GM10248 (cell line): Measurements from ENCODE around the gene TIMM9.
A peak's percentile ranks its signal among the peaks of the same experiment; 100 is the strongest.
"Not testable (repeated sequence)": the region's sequence is repeated elsewhere in the genome, so short reads cannot be mapped to it uniquely, and the experiment has no call there.

Experiments used
- CTCF ChIA-PET: fragments of 300-600 bp; sonication (Branson Sonifier 250); formaldehyde crosslinking; extraction: SDS; loops from one replicate; lab custom pipeline; 2021; ENCODE audit warnings: antibody characterized with exemption; lab: Yijun Ruan, JAX
- POLR2A ChIA-PET: fragments of 350-650 bp; sonication (Branson Sonifier 250); formaldehyde crosslinking; extraction: SDS; loops from one replicate; lab custom pipeline; 2020; ENCODE audit warnings: antibody characterized with exemption; lab: Yijun Ruan, JAX
- DNase-seq: peaks from one replicate; pipeline ENCODE4 v3.0.0; 2012; ENCODE audit errors: extremely low spot score
- TF ChIP-seq, protein P1 (sequence below): IDR thresholded peaks from 2 replicates; pipeline ENCODE4 v1.5.1; 2012; ENCODE audit warnings: mild to moderate bottlenecking, low read depth; ENCODE audit errors: extremely low read depth, missing control alignments, control extremely low read depth

The TIMM9 gene

DNA sequence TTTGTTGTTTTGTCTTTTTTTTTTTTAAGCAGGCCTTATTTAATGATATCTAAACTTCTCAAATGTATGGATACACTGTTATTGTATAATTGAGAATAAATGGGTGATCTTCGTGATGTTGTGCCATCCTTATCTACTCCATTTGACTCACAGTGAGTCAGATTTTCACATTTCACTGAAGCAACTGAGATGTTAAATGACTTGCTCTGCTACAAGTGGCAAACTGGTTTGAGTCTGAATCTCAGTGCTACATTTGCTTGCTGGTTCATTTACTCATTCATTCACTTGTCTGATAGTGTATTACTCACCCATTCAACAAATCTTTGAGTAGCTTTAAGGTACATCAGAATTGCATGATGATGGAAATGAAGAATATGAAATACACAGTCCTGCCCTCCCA lies 2.8 kb upstream of the TIMM9 start:
- DNase-seq: no peak
- TF ChIP-seq, protein P1, sequence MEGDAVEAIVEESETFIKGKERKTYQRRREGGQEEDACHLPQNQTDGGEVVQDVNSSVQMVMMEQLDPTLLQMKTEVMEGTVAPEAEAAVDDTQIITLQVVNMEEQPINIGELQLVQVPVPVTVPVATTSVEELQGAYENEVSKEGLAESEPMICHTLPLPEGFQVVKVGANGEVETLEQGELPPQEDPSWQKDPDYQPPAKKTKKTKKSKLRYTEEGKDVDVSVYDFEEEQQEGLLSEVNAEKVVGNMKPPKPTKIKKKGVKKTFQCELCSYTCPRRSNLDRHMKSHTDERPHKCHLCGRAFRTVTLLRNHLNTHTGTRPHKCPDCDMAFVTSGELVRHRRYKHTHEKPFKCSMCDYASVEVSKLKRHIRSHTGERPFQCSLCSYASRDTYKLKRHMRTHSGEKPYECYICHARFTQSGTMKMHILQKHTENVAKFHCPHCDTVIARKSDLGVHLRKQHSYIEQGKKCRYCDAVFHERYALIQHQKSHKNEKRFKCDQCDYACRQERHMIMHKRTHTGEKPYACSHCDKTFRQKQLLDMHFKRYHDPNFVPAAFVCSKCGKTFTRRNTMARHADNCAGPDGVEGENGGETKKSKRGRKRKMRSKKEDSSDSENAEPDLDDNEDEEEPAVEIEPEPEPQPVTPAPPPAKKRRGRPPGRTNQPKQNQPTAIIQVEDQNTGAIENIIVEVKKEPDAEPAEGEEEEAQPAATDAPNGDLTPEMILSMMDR: no peak
- ChIA-PET POLR2A (no interaction called here), CTCF (interaction anchor here (1.3 to 2.0 kb wide), 3 partner anchors 11 to 17 kb away, joined by 3 to 6 read pairs (median 4); no protein-coding TSS in a partner anchor)

DNA sequence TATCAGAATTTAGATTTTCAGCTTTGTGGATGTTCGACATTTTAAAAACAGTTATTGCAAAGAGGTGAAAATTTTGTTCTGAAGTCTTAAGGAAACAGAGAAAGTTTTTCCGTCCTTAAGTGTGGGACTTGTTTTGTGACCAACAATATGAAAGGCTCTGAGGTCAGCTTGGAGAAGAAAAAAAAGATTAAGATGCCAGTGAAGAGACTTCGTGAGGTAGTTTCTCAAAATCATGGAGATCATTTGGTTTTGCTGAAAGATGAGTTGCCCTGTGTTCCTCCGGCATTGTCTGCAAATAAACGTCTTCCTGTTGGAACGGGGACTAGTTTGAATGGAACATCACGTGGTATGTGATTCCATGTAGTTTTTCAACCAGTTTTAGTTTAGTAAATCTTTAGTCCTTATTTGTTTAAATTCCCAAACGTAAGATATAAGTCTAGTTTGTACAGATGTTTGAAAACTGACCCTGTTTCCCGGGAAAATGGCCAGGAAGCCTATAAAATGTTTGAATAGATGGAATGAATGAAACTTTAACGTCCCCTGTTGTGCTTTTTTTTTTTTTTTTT lies 870 bp upstream of the TIMM9 start:
- POLR2A ChIA-PET: no interaction called here
- DNase-seq: no peak
- TF ChIP-seq, protein P1: no peak
- CTCF ChIA-PET: interaction anchor here (1.3 to 1.5 kb wide), 2 partner anchors 27 to 73 kb away, joined by 4 read pairs; no protein-coding TSS in a partner anchor

DNA sequence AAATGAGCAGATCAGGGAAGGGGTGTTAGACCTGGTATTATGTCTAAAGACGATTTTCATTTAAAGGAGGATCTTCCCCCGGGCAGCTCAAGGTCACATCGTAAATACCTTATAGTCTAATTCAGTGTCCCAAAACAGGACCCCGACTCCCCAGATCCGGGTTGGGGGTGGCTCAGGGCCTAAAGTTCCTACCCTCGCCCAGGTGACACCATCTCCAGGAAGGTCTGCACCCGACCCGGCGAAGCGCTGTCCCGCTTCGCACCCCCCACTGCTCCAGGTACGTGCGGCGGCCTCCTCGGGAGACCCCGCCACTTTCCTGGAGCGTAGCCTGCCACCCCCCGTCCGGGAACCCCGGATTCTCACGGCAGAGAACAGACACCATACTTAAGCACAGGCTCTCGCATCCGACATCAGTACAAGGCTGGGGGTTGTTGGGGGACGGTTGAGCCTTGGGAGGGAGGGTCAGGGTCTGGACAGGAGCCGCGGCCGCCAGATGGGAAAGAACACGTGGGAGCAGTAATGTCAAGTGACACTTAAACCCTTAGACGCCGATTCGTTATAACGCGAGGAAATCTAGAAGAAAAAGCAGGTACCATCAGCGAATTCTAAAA lies 556 bp downstream of the TIMM9 start:
- ChIA-PET CTCF (interaction anchor here (0.9 to 5.2 kb wide), 7 partner anchors 10 to 628 kb away, joined by 3 to 33 read pairs (median 3); partner anchors contain the start of gene TOMM20L), POLR2A (interaction anchor here (1.0 kb wide), 1 partner anchor 129 kb away, joined by 3 read pairs; the partner anchor contains the start of gene ARID4A)
- TF ChIP-seq, protein P1: no peak
- DNase-seq: peak; percentile 62

DNA sequence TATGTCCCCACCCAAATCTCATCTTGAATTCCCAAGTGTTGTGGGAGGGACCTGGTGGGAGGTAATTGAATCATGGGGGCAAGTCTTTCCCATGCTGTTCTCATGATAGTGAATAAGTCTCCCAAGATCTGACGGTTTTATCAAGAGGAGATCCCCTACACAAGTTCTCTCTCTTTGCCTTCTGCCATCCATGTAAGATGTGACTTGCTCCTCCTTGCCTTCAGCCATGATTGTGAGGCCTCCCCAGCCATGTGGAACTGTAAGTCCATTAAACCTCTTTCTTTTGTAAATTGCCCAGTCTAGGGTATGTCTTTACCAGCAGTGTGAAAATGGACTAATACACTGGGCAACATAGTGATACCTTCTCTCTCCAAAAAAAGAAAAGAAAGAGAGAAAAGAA lies 10.4 kb downstream of the TIMM9 start:
- ChIA-PET CTCF (interaction anchor here (0.7 to 1.4 kb wide), 2 partner anchors 9 to 22 kb away, joined by 3 read pairs; partner anchors contain the start of gene TOMM20L), POLR2A (interaction anchor here (0.6 kb wide), 2 partner anchors 9 to 59 kb away, joined by 6 to 7 read pairs; no protein-coding TSS in a partner anchor)
- DNase-seq: not testable (repeated sequence)

DNA sequence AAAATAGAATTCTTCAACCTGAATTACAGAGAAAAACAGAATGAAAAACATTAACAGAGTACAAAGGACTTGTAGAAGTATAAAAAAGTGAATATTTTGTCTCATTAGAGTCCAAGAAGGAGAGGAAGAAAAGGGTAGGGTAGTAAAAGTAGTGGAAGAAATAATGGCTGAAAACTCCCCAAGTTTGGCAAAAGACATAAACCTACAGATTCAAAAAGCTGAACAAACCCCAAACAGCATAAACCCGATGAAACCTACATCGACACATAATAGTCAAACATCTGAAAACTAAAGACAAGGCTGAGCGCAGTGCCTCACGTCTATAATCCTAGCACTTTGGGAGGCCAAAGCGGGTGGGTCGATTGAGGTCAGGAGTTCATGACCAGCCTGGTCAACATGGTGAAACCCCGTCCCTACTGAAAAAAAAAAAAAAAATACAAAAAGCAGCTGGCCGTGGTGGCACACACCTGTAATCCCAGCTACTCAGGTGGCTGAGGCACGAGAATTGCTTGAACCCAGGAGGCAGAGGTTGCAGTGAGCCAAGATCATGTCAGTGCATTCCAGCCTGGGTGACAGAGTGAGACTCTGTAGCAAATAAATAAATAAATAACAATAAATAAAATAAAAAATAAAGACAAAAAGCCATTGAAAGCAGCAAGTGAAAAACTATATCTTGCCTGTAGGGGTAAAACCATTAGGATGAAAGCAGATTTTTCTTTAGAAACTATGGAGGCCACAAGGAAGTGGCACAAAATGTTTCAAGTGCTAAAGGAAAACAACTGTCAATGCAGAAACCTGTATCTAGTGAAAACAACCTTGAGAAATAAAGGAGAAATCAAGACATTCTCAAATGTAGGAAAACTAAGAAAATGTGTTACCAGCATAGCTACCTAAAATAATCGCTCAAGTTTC lies 11.4 kb downstream of the TIMM9 start:
- ChIA-PET POLR2A (no interaction called here), CTCF (interaction anchor here (1.4 kb wide), 1 partner anchor 10 kb away, joined by 3 read pairs; no protein-coding TSS in a partner anchor)
- DNase-seq: no peak
- TF ChIP-seq, protein P1: no peak

DNA sequence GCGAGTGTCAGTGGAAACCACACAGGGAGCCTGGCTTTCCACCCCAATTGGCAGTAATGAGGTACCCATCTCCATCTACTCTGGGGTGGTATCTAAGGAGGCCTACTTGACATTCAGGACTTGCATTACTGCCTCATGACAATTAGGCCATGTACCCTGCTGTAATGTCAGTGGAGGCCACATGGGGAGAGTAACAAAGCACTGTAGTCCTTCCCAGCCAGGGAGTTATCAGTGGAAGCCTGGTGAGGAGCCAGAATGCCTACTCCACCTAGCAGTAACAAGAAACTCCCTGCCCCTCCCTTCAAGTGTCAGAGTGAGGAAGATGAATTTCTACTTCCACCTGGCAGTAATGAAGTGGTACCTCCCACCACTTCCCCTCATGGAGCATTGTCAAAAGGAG lies 12.5 kb downstream of the TIMM9 start:
- POLR2A ChIA-PET: no interaction called here
- no peak for DNase-seq
- TF ChIP-seq, protein P1: no peak
- CTCF ChIA-PET: no interaction called here
